Endothelial cell of umbilical vein (primary cell): Measurements from ENCODE around the gene MRTFA.

Experiments
- EZH2 ChIP-seq: IDR thresholded peaks from 2 replicates; pipeline ENCODE4 v1.6.1; 2012; ENCODE audit warnings: borderline replicate concordance, low read depth, mild to moderate bottlenecking, moderate library complexity, low read length, inconsistent platforms; ENCODE audit not compliant: severe bottlenecking
- FOS ChIP-seq: IDR thresholded peaks from 2 replicates; pipeline ENCODE4 v1.6.1; 2011; ENCODE audit warnings: mild to moderate bottlenecking, low read length, moderate library complexity, borderline replicate concordance; ENCODE audit not compliant: insufficient read depth
- MYC ChIP-seq: IDR thresholded peaks from one replicate; pipeline ENCODE4 v1.6.1; 2011; ENCODE audit warnings: mild to moderate bottlenecking, low read depth, low read length
- POLR2A ChIP-seq: IDR thresholded peaks from 2 replicates; pipeline ENCODE4 v1.6.1; 2012; ENCODE audit warnings: low read depth, mild to moderate bottlenecking, control low read depth, low read length
- POLR2AphosphoS5 ChIP-seq: IDR thresholded peaks from 2 replicates; pipeline ENCODE4 v1.6.1; 2012; ENCODE audit warnings: low read depth, mild to moderate bottlenecking, control low read depth, low read length, moderate library complexity; ENCODE audit not compliant: insufficient read depth
- TF ChIP-seq, protein P1 (sequence below), 2 donors: IDR thresholded peaks; 1 replicate in 1 of 2; 2 replicates in 1 of 2; pipeline ENCODE4 v1.5.1; 2011; ENCODE audit warnings: low read length in 2 of 2, mild to moderate bottlenecking in 2 of 2, moderate library complexity in 2 of 2, control low read depth in 1 of 2, inconsistent platforms in 1 of 2, low read depth in 1 of 2; ENCODE audit not compliant: insufficient read depth in 1 of 2; ENCODE audit errors: extremely low read depth in 1 of 2
- TF ChIP-seq, protein P2 (sequence below): IDR thresholded peaks from 2 replicates; pipeline ENCODE4 v1.6.1; 2011; ENCODE audit not compliant: insufficient read depth, insufficient read length

- TF ChIP-seq, protein P1, sequence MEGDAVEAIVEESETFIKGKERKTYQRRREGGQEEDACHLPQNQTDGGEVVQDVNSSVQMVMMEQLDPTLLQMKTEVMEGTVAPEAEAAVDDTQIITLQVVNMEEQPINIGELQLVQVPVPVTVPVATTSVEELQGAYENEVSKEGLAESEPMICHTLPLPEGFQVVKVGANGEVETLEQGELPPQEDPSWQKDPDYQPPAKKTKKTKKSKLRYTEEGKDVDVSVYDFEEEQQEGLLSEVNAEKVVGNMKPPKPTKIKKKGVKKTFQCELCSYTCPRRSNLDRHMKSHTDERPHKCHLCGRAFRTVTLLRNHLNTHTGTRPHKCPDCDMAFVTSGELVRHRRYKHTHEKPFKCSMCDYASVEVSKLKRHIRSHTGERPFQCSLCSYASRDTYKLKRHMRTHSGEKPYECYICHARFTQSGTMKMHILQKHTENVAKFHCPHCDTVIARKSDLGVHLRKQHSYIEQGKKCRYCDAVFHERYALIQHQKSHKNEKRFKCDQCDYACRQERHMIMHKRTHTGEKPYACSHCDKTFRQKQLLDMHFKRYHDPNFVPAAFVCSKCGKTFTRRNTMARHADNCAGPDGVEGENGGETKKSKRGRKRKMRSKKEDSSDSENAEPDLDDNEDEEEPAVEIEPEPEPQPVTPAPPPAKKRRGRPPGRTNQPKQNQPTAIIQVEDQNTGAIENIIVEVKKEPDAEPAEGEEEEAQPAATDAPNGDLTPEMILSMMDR (IDR thresholded peaks at IDR 0.05; ENCODE audit: extremely low read depth in 1 of 2, insufficient read depth in 1 of 2, low read depth in 1 of 2, low read length in 2 of 2) = no peak
- TF ChIP-seq EZH2 (no peak), POLR2A (no peak), POLR2AphosphoS5 (no peak), MYC (no peak), FOS (no peak)
- TF ChIP-seq, protein P2, sequence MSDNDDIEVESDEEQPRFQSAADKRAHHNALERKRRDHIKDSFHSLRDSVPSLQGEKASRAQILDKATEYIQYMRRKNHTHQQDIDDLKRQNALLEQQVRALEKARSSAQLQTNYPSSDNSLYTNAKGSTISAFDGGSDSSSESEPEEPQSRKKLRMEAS = no peak
These were observed 30.8 kb downstream of the MRTFA start for GRCh38 chr22:40605761-40606160.
